Epithelial cell of esophagus (primary cell): ENCODE results near the gene PYGO2.

ENCODE experiments used
- DNase-seq: peaks from one replicate; pipeline ENCODE4 v3.0.0; 2010; ENCODE audit warnings: low read depth
- H3K4me3 ChIP-seq: 2 replicates; pipeline ENCODE4 v1.5.1; 2011; ENCODE audit warnings: mild to moderate bottlenecking, low read length, control low read depth
- TF ChIP-seq, protein P1 (sequence below): IDR thresholded peaks from 2 replicates; pipeline ENCODE4 v1.5.1; 2011; ENCODE audit warnings: low read depth, mild to moderate bottlenecking, low read length, control low read depth, inconsistent platforms; ENCODE audit not compliant: insufficient read depth; ENCODE audit errors: missing control alignments

Gene PYGO2

GRCh38 chr1:154952664-154953063, 8.9 kb downstream of the PYGO2 start:
- DNase-seq = no peak
- no peak overlapping the region for H3K4me3 ChIP-seq
- TF ChIP-seq, protein P1, sequence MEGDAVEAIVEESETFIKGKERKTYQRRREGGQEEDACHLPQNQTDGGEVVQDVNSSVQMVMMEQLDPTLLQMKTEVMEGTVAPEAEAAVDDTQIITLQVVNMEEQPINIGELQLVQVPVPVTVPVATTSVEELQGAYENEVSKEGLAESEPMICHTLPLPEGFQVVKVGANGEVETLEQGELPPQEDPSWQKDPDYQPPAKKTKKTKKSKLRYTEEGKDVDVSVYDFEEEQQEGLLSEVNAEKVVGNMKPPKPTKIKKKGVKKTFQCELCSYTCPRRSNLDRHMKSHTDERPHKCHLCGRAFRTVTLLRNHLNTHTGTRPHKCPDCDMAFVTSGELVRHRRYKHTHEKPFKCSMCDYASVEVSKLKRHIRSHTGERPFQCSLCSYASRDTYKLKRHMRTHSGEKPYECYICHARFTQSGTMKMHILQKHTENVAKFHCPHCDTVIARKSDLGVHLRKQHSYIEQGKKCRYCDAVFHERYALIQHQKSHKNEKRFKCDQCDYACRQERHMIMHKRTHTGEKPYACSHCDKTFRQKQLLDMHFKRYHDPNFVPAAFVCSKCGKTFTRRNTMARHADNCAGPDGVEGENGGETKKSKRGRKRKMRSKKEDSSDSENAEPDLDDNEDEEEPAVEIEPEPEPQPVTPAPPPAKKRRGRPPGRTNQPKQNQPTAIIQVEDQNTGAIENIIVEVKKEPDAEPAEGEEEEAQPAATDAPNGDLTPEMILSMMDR = no peak

- DNase-seq = no peak
- TF ChIP-seq, protein P1 = no peak
- H3K4me3 ChIP-seq = no peak overlapping the region
Measured at GRCh38 chr1:154951901-154952657, 9.5 kb downstream of the PYGO2 start.

- no peak overlapping the region for H3K4me3 ChIP-seq
Measured at GRCh38 chr1:154948079-154948478, 13.5 kb downstream of the PYGO2 start.

GRCh38 chr1:154945962-154946850, 15.4 kb downstream of the PYGO2 start:
- no peak for DNase-seq
- TF ChIP-seq, protein P1 = no peak
- H3K4me3 ChIP-seq = no peak overlapping the region

More at GRCh38 chr1:154948079-154948478, 13.5 kb downstream of the PYGO2 start:
- TF ChIP-seq, protein P1 = no peak
- no peak for DNase-seq

DNA sequence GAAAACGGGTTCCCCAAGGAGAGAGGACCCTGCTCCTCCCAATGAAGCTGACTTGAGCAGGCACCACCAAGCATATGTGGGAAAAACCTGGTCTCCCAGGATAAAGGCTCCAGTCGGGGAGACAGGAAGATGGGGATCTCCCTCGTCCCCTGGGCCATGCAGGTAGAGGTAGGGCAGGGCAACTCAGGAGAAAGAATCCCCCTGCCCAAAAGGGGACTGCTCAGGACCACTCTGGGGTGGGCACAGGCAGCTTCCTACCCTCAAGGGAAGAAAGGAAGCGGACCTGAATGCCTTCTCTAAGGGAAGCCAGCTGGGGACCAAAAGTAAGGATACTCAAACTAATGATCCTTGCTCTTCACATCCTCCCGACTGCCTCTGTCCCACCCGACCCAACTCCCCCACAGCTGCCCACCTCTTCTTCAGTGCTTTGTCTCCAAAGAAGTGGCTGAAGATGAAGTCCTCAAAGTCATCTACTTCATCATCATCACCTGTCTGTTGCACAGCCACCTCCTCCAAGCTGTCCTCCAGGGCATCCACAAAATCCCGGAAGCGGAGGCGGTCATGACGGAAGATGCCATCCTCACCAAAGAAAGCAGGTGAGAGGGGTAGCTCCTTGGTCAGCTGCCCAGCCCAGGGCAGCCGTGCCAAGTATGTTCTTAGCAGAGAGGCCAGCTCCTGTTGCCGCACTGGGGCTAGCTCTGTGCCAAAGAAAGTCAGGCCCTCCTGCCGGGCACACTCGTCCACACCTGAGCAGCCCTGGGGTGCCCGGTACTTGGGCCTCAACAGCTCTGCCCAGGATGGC, 16.2 kb downstream of the PYGO2 start:
- TF ChIP-seq, protein P1 = no peak
- DNase-seq = no peak
- H3K4me3 ChIP-seq = no peak overlapping the region

DNA sequence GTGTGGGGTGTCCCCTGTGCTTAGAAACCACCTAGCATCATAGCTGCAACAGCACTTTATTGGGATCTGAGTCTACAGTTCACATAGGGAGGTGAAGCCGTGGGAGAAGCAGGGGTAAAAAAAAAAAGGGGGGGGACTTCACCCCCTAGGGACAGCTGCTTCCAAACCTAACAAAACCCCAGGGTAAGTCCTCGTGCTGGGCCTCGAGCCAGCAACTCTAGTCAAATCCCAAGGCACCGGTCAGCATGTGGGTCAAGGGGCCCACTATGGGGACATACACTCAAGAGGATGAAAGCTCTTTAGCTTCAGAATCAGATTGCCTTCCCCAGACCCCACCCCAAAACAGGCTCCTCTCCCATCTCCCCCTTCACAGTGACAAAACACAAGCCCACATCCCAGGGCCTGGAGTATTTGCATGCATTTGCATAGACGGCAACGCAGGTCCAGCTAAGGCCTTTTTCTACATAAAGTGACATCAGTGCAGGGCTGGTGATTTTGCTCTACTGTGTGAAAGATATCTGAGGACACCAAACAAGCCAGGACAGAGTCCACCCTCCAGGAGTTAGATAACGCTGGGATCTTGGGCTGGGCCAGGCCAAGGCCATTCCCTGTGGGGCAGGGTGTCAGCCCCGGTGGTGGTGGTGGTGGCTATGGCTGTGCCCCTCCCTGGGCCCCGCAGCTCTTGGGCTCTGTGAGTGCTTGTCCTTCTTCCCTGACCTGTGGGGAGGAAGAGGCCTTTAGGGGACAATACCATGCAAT, 17.0 kb downstream of the PYGO2 start:
- TF ChIP-seq, protein P1 = no peak
- no peak overlapping the region for H3K4me3 ChIP-seq
- DNase-seq = no peak
